HG02885 (cell line): ENCODE measurements around the gene RCAN1.
"Not testable (repeated sequence)": the region's sequence is repeated elsewhere in the genome, so short reads cannot be mapped to it uniquely, and the experiment has no call there.

ENCODE experiments used
- ATAC-seq: cut with Tn5 transposase; IDR thresholded peaks from one replicate; pipeline ENCODE4 v1.9.1; 2021; ENCODE audit warnings: mild to moderate bottlenecking; ENCODE audit not compliant: unreplicated experiment, poor library complexity

The RCAN1 gene

DNA sequence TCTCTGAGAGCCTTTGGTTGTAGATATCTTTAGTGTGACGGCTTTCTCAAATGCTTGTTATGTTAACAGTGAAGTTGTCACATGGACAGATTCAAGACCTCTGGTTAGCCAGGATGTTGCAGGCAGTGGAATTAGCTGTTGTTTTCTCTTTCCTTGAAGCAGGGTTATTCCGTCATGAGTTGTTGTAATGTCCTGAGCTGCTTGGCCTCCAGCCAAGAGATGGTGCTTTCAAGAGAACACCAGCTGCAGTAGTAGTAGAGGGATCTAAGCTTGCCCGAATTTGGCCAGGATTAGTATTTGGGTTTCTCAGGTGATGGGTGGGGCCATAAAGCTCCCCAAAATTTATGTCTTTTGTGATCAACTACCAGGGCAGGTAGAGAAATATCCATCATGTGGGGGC lies 116.3 kb downstream of the RCAN1 start:
- ATAC-seq: no peak

DNA sequence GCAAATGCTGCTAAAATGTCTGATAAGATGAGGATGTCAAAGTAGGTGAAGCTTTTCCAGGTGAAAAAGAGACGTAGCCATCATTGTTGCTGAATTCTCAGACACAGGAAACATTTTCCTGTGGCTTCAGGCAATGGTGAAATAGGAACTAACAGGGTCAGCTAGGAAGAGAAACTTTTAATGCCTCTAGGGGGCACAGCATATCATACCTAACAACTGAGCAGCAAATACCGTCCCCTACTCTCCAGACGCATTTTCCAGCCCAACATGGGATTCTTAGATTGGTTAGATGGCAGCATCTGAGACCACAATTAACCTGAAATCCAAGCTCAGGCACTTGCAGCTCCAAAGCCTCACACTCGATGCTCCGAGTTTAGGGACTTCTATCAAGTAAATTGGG lies 131.1 kb downstream of the RCAN1 start:
- not testable (repeated sequence) for ATAC-seq

GRCh38 chr21:34483435-34483834 lies 131.5 kb downstream of the RCAN1 start:
- ATAC-seq: not testable (repeated sequence)

- ATAC-seq: not testable (repeated sequence)
These were observed 147.6 kb downstream of the RCAN1 start for GRCh38 chr21:34467333-34467732.
